HG03520 (cell line): ENCODE data around the gene MISFA.
A peak's percentile ranks its signal among the peaks of the same experiment; 100 is the strongest.
"Not testable (repeated sequence)": the region's sequence is repeated elsewhere in the genome, so short reads cannot be mapped to it uniquely, and the experiment has no call there.

Experiments
- ATAC-seq: cut with Tn5 transposase; IDR thresholded peaks from one replicate; pipeline ENCODE4 v1.9.1; 2021; ENCODE audit warnings: mild to moderate bottlenecking, moderate library complexity; ENCODE audit not compliant: unreplicated experiment

MISFA gene

DNA sequence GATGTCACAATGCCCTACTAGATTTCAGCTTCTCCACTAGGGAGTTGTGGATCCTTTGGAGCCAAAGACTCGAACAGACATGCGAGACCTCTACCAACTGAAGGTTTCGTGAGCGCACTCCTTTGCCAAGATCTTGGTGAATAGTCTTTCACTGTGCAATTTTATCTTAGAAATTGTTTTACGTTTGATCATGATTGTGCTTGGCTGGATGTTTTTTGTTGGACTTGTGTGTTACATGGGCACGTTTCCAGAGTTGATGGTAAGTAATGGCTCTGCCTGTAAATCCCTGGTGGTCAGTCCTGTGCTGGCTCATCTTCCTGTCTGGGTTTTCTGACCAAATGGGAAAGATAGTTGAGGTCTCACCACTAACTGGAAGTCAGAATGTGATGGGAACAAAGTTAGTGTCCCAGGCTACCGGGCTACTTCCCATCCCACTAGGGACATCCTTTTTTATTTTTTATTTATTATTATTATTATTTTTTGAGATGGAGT, at the start of gene MISFA:
Gene MISFA, plus strand, starts transcription at position 51 of the 492 bp plus-strand sequence. Its CDS starts 140 bp downstream, at position 191.
- ATAC-seq = no peak

DNA sequence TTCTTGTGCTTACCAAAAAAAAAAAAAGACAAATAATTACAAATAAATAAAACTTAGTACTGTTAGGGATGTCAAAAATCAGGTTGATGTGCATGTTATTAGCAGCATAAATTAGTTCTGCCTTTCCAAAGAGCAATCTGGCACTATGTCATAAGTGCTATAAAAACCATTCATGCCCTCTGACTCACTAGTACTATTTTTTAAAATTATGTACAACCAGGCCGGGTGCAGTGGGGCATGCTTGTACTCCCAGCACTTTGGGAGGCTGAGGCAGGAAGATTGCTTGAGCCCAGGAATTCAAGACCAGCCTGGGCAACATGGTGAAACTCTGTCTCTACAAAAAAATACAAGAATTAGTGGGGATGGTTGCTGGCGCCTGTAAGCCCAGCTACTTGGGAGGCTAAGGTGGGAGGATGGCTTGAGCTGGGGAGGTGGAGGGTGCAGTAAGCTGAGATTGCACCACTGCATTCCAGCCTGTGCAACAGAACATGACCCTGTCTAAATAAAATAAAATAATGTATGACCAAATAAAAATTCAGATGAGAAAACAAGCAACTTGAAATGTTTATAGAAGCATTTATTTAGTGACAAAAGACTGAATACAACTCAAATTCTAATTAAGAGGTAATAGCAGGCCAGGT, 36.4 kb upstream of the MISFA start:
- no peak for ATAC-seq

DNA sequence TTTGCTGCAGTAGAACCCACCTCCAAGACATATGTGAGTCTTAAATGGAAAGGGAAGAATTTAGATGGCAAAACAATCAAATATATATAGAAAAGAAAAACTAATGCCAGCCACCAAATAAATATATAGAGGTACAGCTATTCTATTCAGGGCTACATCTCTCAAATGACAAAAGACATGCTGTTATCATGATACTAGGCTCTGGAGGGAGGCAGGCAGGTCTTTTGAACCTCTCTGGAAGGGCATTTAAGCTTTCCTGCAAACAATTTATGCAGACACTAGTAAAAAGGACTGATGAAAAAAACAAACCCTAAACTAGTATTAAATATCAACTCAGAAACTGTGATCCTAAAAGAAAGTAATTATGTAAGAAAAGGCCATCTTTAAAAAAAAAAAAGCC, 35.4 kb upstream of the MISFA start:
- no peak for ATAC-seq

DNA sequence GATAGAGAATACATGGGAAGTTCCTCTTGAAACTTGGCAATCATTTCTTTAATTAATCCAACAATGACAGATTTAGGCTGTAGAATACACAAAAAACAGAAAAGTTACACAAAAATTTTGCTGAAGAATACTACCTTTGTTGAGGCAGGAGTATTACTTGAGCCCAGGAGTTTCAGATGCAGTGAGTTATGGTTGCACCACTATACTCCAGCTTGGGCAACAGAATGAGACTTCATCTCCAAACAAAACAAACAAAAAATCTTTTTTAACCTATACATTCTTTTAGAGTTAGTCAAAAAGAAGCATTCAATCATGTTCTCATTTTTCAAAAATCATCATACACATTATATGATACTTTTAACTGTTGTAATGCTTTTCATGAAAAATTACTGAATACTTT, 33.2 kb upstream of the MISFA start:
- ATAC-seq = no peak

DNA sequence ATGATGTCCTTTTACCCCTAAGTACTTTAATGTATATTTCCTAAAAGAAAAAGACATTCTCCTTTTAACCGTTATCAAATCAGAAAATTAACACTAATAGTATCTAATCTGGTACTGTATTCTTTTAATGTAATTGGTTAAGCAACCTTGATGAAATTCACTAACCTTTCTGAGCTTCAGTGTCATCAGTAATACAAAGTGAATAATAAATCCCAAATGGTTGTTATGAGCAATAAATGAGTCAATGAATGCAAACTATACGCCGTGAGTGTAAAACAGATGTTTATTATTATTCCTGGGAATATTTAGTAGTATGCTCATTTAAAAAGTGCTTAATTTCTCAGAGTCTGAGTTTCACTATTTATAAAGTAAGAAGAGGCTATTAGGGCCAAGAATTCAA, 32.5 kb upstream of the MISFA start:
- ATAC-seq = no peak

DNA sequence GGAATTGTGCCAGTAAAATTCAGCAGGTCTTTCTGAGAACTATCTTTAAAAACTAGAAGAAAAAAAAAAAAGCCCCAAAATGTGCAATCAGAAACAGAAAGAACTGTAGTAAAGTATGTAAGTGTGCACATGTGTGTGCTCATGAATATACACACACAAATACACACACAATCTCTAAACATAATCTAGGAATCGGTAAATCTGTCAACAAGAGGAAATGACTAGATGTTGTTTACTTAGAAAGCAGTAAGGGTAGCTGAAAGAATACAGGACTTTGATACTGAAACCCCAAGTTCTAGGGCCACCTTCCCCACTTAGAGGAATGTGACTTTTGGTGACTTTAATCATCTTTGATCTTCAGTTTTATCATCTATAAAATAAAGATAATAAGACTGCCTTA, 24.2 kb upstream of the MISFA start:
- no peak for ATAC-seq

DNA sequence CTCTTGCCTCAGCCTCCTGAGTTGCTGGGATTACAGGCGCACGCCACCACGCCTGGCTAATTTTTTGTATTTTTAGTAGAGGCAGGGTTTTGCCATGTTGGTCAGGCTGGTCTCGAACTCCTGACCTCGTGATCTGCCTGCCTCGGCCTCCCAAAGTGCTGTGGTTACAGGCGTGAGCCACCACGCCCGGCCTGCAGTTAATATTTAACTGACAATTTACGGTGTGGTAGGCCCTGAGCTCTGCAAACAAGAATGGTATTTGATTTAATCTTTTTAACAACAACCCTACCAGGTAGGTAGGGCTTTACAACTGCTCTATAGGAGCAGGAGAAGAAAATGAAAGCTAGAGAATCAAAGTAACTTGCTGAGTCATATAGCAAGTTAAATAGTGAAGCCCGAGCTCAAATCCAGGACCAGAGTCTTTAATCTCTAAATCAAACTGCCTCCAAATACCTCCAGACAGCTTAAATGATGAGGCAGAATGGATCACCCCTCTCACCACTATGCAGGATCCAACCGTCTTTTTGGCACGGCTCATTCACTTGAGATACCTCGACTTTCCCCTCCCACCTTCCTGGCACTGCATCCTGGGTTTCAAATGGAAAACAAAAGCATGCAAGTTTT, 20.5 kb upstream of the MISFA start:
- no peak for ATAC-seq

DNA sequence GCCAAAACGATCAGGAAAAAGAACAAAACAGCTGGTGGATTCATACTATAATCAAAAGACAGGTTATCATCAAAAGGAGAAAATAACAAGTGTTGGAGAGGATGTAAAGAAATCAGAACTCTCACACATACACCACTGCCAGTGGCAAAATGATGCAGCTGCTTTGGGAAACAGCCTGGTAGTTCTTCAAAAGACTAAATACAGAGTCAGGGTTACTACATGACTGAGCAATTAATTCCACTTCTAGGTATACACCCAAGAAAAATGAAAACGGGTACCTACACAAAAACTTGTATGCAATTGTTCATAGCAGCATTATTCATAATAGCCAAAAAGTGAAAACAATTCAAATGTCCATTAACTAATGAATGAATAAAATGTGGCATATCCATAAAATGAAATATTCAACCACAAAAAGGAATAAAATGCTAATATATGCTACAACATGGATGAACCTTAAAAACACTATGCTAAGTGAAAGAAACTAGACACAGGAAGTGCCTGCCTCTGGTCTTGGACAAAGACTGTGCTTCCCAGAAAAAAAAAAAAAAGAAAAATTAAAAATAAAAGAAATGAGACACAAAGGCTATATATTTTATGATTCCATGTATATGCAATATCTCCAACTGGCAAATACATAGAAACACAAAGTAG, 19.3 kb upstream of the MISFA start:
- ATAC-seq = no peak

DNA sequence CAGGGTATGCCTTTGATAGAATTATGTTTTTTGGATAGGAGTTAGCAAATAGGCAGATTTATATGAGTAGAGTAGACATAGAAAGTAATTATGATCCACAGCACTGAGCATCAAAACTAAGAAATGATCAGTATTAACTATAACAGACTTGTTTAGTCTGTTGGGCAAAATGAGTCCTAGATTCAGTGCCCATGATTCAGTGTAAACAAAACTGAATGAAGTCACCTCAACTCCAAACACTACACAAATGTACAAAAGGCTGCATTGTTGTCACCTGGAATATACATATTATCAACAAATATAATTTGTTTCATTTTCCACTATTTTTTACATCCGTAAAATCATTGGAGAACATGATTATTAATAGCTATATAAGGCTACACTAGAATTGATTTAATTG, 17.8 kb upstream of the MISFA start:
- no peak for ATAC-seq

DNA sequence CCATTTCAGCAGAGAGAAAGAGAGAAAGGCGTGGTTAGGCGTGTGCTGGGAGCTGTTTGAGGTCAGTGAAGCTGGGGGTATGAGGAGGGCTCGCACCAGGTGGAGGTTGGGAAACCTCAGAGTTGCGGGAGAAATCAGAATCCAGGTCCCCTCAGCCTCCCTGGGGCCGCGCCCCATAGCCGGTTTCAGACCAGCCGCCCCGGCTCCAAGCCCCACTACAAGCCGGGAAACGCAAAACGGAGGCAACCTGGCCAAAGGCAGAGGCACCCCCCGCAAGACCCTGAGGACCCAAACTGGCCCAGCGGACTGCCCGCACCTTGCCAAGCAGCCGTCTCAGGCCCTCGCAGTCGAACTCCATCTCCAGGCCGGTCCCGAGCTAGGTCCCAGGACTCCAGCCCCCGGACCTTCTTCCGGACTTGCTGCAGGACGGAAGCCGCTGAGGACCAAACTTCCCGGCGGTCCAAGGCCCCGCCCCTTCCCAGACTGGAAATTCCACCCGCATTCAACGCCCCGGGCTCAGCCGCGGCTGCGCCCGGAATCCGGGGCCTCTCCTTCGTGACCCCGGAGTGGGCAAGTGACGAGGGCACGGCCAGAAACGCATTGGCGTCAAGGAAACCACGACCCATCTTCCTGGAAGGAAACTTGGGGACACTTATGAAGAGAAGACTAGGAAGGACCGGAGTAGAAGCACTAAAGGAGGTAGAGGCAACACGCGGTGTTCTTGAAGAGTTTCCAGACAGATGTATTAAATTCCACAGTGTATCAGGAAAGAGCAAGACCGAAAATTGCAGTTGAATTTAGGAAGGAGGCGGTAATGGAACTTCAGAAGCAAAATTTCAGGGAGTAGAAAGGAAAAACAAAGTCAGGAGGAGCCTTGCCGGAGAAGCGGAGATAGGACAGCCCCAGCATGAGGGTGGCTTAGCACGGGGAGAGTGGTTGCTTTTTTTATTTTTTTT, 11.0 kb upstream of the MISFA start, which contains the start of gene UEVLD:
Gene UEVLD, minus strand, starts transcription at position 438 of the 956 bp plus-strand sequence. Its CDS starts 80 bp downstream, at position 358.
- ATAC-seq = no peak

DNA sequence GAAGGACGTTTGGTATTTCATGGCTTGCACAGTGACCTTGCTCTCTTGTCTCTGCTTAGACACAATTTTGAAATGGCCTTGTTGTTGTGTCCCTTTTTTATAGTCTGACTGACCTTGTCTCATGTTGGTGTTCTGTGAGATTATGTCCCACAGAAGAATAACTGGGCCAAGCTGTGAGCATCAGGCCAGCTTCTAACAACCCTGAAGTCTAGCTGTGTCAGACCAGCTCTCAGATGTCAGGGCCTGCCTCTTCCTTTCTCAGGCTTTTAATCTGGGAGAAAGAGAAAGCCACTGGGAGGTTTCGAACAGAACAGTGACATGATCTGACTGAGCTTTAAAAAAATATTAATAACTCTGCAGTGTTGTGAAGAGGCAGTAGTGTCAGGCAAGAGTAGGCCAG, 9.0 kb upstream of the MISFA start:
- ATAC-seq = no peak

DNA sequence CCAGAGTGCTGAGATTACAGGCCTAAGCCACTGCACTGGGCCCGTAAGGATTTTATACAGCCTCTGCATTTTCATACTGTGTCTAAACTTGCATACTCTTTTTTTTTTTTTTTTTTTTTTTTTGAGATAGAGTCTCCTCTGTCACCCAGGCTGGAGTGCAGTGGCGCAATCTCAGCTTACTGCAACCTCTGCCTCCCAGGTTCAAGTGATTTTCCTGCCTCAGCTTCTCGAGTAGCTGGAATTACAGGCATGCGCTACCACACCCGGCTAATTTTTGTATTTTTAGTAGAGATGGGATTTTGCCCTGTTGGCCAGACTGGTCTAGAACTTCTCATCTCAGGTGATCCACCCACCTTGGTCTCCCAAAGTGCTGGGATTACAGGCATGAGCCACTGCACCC, 5.5 kb upstream of the MISFA start:
- not testable (repeated sequence) for ATAC-seq

DNA sequence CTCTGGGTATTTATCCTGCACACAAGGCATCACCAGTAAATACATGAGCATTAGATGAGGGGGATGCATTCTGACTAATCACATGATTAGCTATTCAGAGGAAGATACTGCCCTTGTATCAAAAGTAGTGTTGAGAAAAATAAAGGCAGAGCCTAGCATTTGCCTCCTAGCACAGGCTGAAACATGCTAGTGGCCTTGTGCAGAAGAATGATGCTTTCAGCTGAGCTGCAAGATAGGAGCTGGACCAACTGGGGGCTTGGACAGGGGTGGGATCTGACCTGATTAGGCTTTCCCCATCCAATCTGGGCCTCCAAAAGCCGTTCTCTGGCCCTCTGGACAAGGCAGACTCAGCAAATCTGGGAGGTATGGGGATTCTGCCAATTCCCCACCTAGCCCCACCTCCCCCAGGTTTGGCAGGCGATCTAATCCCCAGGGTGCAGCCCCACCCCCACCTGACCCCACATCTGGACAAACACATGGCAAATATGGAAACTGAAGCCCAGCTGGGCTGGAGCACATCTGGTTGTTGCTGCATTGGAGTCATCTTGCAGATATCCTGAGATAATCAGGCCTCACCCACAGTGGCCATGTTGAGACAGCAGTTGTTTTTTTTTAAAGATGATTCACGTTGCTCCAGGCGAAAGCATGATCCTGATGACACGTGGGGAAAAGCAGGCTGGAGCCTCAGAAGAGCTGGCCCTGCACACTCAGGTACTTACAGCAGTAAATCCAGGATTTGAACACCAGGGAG, 4.4 kb upstream of the MISFA start:
- no peak for ATAC-seq

DNA sequence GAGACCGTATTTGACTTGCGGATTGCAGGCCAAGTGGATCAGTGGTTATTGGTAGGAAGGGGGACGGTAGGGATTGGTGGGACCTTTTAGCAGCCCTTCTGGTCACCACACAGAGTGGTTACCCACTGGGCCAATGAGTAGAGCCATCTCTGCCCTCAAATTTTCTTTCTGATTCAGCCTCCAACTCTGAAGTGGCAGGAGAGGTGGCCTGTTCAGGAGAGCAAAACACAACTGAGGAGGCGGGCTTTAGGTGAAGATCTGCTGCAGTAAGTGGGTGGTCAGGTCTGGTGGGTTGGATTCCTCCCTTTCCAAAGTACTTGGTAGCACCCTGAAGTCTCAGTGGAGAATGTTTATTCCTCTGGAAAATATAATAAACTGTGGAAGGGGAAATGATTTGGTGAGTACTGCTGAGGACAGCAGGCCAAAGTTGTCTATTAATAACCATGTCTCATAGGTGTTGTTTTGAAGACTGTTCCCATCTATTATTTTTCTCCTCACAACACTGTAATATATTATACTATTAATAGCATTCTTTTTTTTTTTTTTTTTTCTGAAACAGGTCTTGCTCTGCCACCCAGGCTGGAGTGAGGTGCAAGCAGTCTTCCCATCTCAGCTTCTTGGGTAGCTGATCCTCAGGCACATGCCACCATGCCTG, 1.5 kb downstream of the MISFA start:
- no peak for ATAC-seq

DNA sequence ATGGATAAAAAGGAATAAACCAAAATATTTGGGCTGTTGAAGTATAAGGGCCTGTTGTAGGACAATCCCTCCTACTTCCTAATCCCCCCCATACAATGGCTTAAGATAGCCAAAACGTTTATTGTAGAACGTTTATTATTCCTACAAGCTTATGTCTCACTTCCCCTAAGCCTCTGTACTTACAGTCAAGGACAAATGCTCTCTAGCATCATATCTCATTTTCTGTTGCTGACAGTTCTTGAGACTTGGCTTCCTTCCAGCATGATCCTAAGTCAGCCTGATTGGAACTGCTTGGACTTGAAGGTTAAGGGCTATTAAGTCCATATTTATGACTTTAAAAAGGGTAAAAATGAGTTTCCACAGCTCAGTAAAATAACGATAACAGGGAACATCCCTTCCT, 8.8 kb downstream of the MISFA start:
- ATAC-seq = no peak

DNA sequence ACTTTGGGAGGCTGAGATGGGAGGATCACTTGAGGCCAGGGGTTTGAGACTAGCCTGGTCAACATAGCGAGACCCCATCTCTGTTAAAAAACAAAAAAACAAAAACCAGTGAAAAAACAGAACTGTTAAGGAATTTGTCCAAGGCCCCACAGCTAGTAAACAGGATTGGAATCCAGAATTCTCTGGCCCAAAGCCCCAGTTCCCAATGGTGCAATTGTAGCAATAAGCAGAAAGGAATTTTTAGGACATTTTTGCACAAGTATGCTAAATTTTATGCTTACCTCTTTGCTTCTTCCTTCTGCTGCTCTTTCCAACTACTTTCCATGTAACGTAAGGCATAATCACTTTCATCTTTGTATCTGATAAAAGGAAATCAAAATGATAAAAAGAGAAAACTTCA, 11.6 kb downstream of the MISFA start:
- no peak for ATAC-seq

DNA sequence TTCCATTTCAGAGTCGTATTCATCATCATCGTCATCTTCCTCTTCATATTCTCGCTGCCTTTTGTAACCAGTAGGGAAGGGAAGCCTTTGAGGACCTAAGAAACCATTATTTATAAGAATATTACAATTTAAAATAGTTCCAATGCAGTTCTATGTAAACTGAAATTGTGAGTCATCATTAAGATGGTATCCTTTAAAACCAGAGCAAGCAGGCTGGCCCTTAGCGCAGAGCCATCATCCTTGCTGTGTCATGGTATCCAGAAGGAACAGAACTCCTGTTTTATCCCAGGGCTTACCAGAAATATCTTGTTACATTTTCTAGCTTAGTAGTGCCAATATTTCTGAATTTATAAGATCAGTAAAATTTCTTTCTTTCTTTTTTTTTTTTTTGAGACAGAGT, 12.8 kb downstream of the MISFA start:
- no peak for ATAC-seq

DNA sequence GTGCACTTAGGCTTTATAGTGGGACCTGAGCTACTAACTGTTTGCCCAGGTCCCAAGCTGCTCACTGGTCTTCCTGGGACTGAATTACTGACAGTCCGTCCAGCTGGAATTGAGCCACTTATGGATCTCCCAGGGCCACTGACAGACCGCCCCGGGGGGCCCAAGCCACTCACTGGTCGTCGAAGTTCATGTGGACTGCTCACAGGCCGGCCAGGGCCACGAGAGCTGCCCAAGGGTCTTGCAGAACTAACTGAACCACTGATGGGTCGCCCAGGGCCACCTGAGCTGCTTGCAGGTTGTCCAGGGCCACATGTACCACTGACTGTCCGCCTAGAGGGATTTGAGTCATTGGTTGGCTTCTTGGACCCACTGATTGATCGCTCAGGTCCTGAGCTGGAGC, 15.1 kb downstream of the MISFA start:
- no peak for ATAC-seq

DNA sequence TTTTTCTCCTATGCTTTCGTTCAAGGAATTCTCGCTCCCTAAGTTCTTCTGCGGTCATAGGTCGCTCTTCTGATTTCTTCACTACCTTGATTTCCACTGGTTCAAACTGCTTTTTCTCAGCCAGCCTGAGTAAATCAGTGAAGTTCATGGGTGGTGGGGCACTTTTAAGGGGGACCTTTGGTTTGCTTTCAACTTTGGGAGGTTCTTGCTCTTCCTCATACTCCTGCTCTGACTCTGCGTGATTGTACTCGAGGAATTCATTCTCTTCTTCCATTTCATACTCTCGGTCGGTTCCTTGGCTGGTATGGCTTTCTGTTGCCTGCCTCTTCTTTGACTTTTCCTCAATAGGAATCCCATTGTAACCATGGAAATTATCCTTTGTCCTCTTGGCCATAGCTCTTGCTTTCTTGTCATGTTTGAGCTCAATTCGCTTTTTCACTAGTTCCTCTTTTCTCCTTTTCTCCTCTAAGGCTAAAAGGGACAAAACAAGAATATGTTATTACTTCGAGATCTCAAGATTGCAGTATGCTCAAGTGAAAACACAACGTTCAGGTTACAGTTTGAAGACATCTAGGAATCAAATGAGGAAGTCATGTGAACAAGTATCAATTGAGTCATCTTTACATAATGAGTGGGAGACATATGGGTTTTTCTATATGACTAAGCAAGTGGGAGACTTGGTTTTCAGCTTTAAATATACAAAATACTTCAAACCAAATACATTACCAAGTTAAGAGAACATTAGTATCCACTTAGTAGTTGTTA, 16.2 kb downstream of the MISFA start:
- ATAC-seq = peak; percentile 93
